IMR-90 (cell line): Measurements from ENCODE around the gene ABHD17A. TPM values are rescaled to one million over a fixed set of nuclear protein-coding genes. Genes with fewer than 3 reads are reported as not detected.

Experiments used
- ATAC-seq: fragments of 200-7000 bp; cut with Tn5 transposase; 2 replicates; pipeline ENCODE4 v1.9.1; 2020; ENCODE audit warnings: low read depth, mild to moderate bottlenecking, moderate library complexity
- BruUV-seq: library from RNA; stranded (reverse); fragments of 400-500 nt; replicated peaks from 2 replicates; lab custom pipeline; 2021; lab: Mats Ljungman, UMichigan
- CTCF ChIA-PET: fragments of 300-600 bp; formaldehyde crosslinking; extraction: SDS; loops from one replicate; lab custom pipeline; 2021; ENCODE audit warnings: antibody characterized with exemption; lab: Yijun Ruan, JAX
- POLR2A ChIA-PET: fragments of 300-600 bp; sonication (Branson Sonifier 250); formaldehyde crosslinking; loops from one replicate; lab custom pipeline; 2022; ENCODE audit warnings: antibody characterized with exemption; ENCODE audit not compliant: unreplicated experiment; lab: Charles Lee
- DNase-seq: peaks from one replicate; pipeline ENCODE4 v3.0.0; 2013
- H2AFZ ChIP-seq: replicated peaks from 2 replicates; pipeline ENCODE3; 2013; ENCODE audit warnings: low read length, mild to moderate bottlenecking; ENCODE audit not compliant: poor library complexity
- H2AK5ac ChIP-seq: 2 replicates; pipeline ENCODE4 v1.6.1; 2013; ENCODE audit warnings: low read depth, low read length, inconsistent platforms
- H2AK9ac ChIP-seq: replicated peaks from 2 replicates; pipeline ENCODE3; 2013; ENCODE audit warnings: mild to moderate bottlenecking, low read depth, low read length, moderate library complexity; ENCODE audit not compliant: poor library complexity
- H2BK120ac ChIP-seq: 2 replicates; pipeline ENCODE4 v1.6.1; 2013; ENCODE audit warnings: low read depth, low read length, inconsistent platforms
- H2BK15ac ChIP-seq: 3 replicates; pipeline ENCODE4 v1.6.1; 2013; ENCODE audit warnings: low read depth, low read length, inconsistent platforms
- H2BK20ac ChIP-seq: 2 replicates; pipeline ENCODE4 v1.6.1; 2013; ENCODE audit warnings: low read depth, mild to moderate bottlenecking, inconsistent platforms, low read length, moderate library complexity
- H2BK5ac ChIP-seq: 2 replicates; pipeline ENCODE4 v1.6.1; 2013; ENCODE audit warnings: mild to moderate bottlenecking, low read depth, low read length, inconsistent platforms; ENCODE audit not compliant: poor library complexity, severe bottlenecking
- H3K14ac ChIP-seq: replicated peaks from 2 replicates; pipeline ENCODE4 v1.6.1; 2013; ENCODE audit warnings: low read depth, low read length, inconsistent platforms
- H3K18ac ChIP-seq: 2 replicates; pipeline ENCODE4 v1.6.1; 2013; ENCODE audit warnings: low read depth, low read length, control low read depth
- H3K23ac ChIP-seq: 2 replicates; pipeline ENCODE4 v1.6.1; 2013; ENCODE audit warnings: low read depth, low read length, inconsistent platforms
- H3K27ac ChIP-seq: 2 replicates; pipeline ENCODE4 v1.5.1; 2013; ENCODE audit warnings: mild to moderate bottlenecking, control low read depth, low read length; ENCODE audit not compliant: insufficient read depth
- H3K27me3 ChIP-seq: 2 replicates; pipeline ENCODE4 v1.6.1; 2013; ENCODE audit warnings: low read length; ENCODE audit not compliant: control insufficient read depth, insufficient read depth
- H3K36me3 ChIP-seq: 2 replicates; pipeline ENCODE4 v1.6.1; 2013; ENCODE audit warnings: low read length, mixed read lengths; ENCODE audit not compliant: control insufficient read depth, insufficient read depth
- H3K4ac ChIP-seq: 2 replicates; pipeline ENCODE4 v1.6.1; 2013; ENCODE audit warnings: low read depth, low read length, inconsistent platforms
- H3K4me1 ChIP-seq: 2 replicates; pipeline ENCODE4 v1.6.1; 2013; ENCODE audit warnings: low read length, mixed read lengths; ENCODE audit not compliant: control insufficient read depth, insufficient read depth
- H3K4me2 ChIP-seq: 2 replicates; pipeline ENCODE4 v1.6.1; 2013; ENCODE audit warnings: low read depth, mild to moderate bottlenecking, control low read depth, low read length, moderate library complexity
- H3K4me3 ChIP-seq: 2 replicates; pipeline ENCODE4 v1.5.1; 2013; ENCODE audit warnings: low read depth, mild to moderate bottlenecking, control low read depth, low read length, moderate library complexity; ENCODE audit not compliant: insufficient read depth
- H3K56ac ChIP-seq: 2 replicates; pipeline ENCODE4 v1.6.1; 2013; ENCODE audit warnings: low read length, inconsistent platforms; ENCODE audit not compliant: insufficient read depth; ENCODE audit errors: extremely low read depth
- H3K79me1 ChIP-seq, 2 experiments: 2 replicates each; pipeline ENCODE4 v1.6.1; 2013; ENCODE audit warnings: low read length in 2 of 2, inconsistent platforms in 1 of 2, low read depth in 1 of 2
- H3K9ac ChIP-seq: 2 replicates; pipeline ENCODE4 v1.6.1; 2013; ENCODE audit warnings: low read depth, low read length, control low read depth
- H3K9me1 ChIP-seq: 2 replicates; pipeline ENCODE4 v1.6.1; 2013; ENCODE audit warnings: low read length, inconsistent platforms; ENCODE audit not compliant: insufficient read depth
- H3K9me3 ChIP-seq: 2 replicates; pipeline ENCODE4 v1.6.1; 2013; ENCODE audit warnings: low read length; ENCODE audit not compliant: control insufficient read depth, insufficient read depth
- H4K20me1 ChIP-seq: 2 replicates; pipeline ENCODE4 v1.6.1; 2013; ENCODE audit warnings: low read length, inconsistent platforms; ENCODE audit not compliant: insufficient read depth
- H4K5ac ChIP-seq: 2 replicates; pipeline ENCODE4 v1.6.1; 2013; ENCODE audit warnings: mild to moderate bottlenecking, low read depth, low read length, control low read depth
- H4K8ac ChIP-seq, 2 experiments: 2 replicates each; pipeline ENCODE4 v1.6.1; 2013; ENCODE audit warnings: low read depth in 2 of 2, low read length in 2 of 2, control low read depth in 1 of 2, inconsistent platforms in 1 of 2
- H4K91ac ChIP-seq: 2 replicates; pipeline ENCODE4 v1.6.1; 2013; ENCODE audit warnings: low read depth, low read length, inconsistent platforms; ENCODE audit not compliant: insufficient read depth
- WGBS, 2 experiments: methylation state at CpG; one replicate each; pipeline versions ENCODE4 v1.1.5 to v1.1.7; 2013; ENCODE audit warnings: missing lambda C conversion rate in 2 of 2; ENCODE audit not compliant: insufficient read length in 1 of 2; ENCODE audit errors: extremely low coverage in 2 of 2; 5-methylcytosine and 5-hydroxymethylcytosine counted together
- dilution Hi-C: fragments of 300-500 bp; cut with HindIII; formaldehyde crosslinking; loops from one replicate; pipeline ENCODE4 v1.14.3; 2018; ENCODE audit warnings: low sequenced_read_pairs; ENCODE audit not compliant: unreplicated experiment
- in situ Hi-C: fragments of 300-500 bp; cut with MboI; formaldehyde crosslinking; loops from 3 replicates; pipeline ENCODE4 v1.14.3; 2019; ENCODE audit warnings: low sequenced_read_pairs, inconsistent platforms, mixed read lengths
- intact Hi-C: fragments of 100-400 bp; cut with micrococcal nuclease; formaldehyde crosslinking; loops from 2 replicates; pipeline ENCODE4 v1.10.0; 2022
- polyA plus RNA-seq, 3 experiments: library from polyadenylated mRNA; depleted of rRNA; stranded (reverse); fragments of >200 nt; gene quantifications; 2 replicates each; pipeline ENCODE4 v1.2.3, GENCODE V29; 2012; ENCODE audit warnings: low replicate concordance in 1 of 3
- total RNA-seq: library from RNA; depleted of rRNA; stranded (reverse); fragments of >200 nt; gene quantifications from 2 replicates; pipeline ENCODE4 v1.2.3, GENCODE V29; 2012
- TF ChIP-seq, protein P1 (sequence below): conservative IDR thresholded peaks from 2 replicates; pipeline ENCODE4 v1.5.1; 2012; ENCODE audit warnings: mild to moderate bottlenecking, low read depth, low read length, improper control_type of control experiment

Gene ABHD17A
- total and polyA plus RNA-seq, 2 of the 4 experiments (the other 2 are of a cell fraction): 37.8 to 76.2 TPM

DNA sequence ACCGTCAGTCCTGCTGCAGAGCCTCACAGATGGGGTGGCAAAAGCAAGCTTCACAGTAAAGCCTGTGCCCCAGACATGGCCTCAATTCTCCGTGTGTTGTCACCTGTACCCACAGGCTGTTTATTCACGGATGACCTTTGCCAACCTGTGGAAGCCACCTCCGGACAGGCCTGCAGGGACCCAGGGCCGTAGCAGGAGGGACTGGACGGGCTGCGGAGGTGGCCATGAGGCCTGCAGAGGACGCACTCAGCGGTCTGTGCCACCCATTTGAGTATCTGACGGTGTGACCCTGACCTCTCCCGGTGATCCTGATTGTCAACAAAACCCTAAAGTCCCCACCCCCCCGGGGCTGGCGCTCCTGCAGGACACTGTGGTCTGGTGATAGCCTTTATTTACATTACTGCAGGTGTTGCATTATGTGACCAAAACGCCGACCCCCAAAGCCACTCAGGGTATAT is 14.1 kb downstream of the ABHD17A start:
- no peak overlapping the region for H3K9ac ChIP-seq

More for the DNA sequence above, 14.1 kb downstream of the ABHD17A start:
- H2BK15ac ChIP-seq: no peak overlapping the region
- intact Hi-C loops: no loop called here
- H3K14ac ChIP-seq: no peak overlapping the region
- DNase-seq (no peak), ATAC-seq (no peak)
- TF ChIP-seq, protein P1, sequence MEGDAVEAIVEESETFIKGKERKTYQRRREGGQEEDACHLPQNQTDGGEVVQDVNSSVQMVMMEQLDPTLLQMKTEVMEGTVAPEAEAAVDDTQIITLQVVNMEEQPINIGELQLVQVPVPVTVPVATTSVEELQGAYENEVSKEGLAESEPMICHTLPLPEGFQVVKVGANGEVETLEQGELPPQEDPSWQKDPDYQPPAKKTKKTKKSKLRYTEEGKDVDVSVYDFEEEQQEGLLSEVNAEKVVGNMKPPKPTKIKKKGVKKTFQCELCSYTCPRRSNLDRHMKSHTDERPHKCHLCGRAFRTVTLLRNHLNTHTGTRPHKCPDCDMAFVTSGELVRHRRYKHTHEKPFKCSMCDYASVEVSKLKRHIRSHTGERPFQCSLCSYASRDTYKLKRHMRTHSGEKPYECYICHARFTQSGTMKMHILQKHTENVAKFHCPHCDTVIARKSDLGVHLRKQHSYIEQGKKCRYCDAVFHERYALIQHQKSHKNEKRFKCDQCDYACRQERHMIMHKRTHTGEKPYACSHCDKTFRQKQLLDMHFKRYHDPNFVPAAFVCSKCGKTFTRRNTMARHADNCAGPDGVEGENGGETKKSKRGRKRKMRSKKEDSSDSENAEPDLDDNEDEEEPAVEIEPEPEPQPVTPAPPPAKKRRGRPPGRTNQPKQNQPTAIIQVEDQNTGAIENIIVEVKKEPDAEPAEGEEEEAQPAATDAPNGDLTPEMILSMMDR: no peak
- H2AK5ac ChIP-seq: no peak overlapping the region
- no peak overlapping the region for H3K18ac ChIP-seq
- dilution Hi-C loops: no loop called here
- no peaks in the 10 kb centered on the region for H3K9me3 ChIP-seq
- no TSS peak for BruUV-seq
- H3K4me1 ChIP-seq: peaks cover 7% of the 10 kb centered on the region
- H3K27me3 ChIP-seq: no peaks in the 10 kb centered on the region
- 0 out of 2 replicates have a peak, but pooled peaks cover 2% of the 10 kb centered on the region for H3K9me1 ChIP-seq
- H3K36me3 ChIP-seq: peaks cover 18% of the 10 kb centered on the region
- peaks cover 8 to 49% of the 10 kb centered on the region in 2 experiments for H3K79me1 ChIP-seq
- no peak overlapping the region for H3K4me2 ChIP-seq
- no peak overlapping the region for H2AK9ac ChIP-seq
- H3K56ac ChIP-seq: no peak overlapping the region
- in situ Hi-C loops: no loop called here
- no peak overlapping the region for H2BK120ac ChIP-seq
- H3K27ac ChIP-seq: no peak overlapping the region
- H4K8ac ChIP-seq: no peak overlapping the region
- H2BK20ac ChIP-seq: no peak overlapping the region
- H2BK5ac ChIP-seq: no peak overlapping the region
- H3K4ac ChIP-seq: no peak overlapping the region
- H2AFZ ChIP-seq: no peak overlapping the region
- WGBS, 2 experiments: 84% methylated on average over 3 of the region's 15 CpGs; no CpG with 5 or more reads in 1 of the 2 experiments
- H3K23ac ChIP-seq: no peak overlapping the region
- no peak overlapping the region for H4K91ac ChIP-seq
- H3K4me3 ChIP-seq: no peak overlapping the region
- ChIA-PET POLR2A (no interaction called here), CTCF (no interaction called here)
- peaks cover 38% of the 10 kb centered on the region for H4K20me1 ChIP-seq
- H4K5ac ChIP-seq: no peak overlapping the region
